Activated CD8-positive, alpha-beta memory T cell treated with anti-CD3 and anti-CD28 coated beads, Interleukin-2, amount 50 U/mL, for 48 hours (primary cell): ENCODE data around the gene POLDIP2.

Experiments
- DNase-seq: peaks from one replicate; pipeline ENCODE4 v3.0.0-alpha.2; 2020

POLDIP2 gene

GRCh38 chr17:28388106-28388505 is 30.8 kb upstream of the POLDIP2 start:
- DNase-seq, result no peak

DNA sequence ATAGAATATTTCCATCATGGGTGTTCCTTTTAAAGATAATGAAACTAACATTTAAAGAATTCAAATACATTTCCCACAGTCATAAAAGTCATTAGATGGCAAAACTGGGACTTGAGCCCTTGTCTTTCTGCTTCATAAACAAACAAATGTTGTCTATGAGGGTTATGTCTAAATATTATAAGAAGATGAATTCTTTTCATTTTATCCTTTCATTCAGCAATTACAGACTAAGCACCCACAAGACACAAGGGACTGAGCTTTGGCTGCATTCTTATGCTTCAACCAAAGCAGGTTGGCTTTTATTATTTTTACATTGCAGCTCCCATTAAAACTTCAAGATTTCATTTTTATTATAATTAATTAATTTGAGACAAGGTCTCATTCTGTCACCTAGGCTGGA is 29.1 kb upstream of the POLDIP2 start:
- DNase-seq, result no peak

DNA sequence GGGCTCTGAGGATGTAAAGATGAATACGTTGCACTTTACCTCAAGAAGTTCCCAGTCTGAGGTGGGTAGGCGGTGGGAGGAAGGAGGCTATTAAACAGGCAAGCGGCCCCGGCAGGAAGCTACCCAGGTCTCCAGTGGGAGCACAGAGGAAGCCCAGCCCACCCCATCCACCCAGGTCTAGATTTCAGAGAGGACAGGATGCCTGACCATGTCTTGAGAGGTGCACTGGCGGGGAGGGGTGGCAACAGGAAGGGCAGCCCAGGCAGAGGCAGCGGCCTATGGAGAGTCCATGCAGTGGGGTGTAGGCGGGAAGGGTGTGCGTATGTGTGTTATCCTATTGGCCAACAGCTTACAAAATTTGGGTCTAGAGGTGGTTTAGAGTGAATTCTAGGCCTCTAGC is 28.1 kb upstream of the POLDIP2 start:
- no peak for DNase-seq

- DNase-seq, result no peak
Observed at GRCh38 chr17:28385037-28385400, 27.7 kb upstream of the POLDIP2 start.

DNA sequence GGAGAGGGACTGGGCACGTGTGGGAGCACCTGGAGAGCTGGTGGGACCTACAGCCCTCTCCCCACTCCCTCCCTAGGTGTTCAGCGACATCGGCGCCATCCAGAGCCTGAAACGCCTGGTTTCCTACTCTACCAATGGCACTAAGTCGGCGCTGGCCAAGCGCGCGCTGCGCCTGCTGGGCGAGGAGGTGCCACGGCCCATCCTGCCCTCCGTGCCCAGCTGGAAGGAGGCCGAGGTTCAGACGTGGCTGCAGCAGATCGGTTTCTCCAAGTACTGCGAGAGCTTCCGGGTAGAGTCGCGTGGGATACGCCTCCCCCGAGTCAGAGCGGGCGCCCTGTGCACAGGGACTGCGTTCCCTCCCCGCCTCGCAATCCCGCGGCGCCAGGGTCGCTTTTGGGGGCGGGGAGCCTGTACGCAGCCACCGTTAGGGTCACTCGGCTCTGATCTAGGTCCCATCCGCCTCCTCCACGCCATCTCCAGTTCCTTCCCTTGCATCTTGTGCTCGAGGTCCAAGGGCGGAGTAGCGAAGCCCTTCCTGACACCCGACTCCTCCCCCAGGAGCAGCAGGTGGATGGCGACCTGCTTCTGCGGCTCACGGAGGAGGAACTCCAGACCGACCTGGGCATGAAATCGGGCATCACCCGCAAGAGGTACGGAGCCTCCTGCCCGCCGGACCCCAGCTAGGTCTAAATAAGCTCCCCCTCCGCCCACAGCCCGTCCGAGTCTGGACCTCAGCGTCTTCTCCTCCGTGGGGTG is 27.1 kb upstream of the POLDIP2 start:
- peak; percentile 83 for DNase-seq

DNA sequence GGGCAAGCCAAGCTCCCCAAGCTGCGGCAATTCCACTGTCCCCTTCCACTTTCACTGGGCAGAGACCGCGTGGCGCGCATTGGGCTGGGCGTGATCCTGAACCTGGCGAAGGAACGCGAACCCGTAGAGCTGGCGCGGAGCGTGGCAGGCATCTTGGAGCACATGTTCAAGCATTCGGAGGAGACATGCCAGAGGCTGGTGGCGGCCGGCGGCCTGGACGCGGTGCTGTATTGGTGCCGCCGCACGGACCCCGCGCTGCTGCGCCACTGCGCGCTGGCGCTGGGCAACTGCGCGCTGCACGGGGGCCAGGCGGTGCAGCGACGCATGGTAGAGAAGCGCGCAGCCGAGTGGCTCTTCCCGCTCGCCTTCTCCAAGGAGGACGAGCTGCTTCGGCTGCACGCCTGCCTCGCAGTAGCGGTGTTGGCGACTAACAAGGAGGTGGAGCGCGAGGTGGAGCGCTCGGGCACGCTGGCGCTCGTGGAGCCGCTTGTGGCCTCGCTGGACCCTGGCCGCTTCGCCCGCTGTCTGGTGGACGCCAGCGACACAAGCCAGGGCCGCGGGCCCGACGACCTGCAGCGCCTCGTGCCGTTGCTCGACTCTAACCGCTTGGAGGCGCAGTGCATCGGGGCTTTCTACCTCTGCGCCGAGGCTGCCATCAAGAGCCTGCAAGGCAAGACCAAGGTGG is 24.0 kb upstream of the POLDIP2 start:
- no peak for DNase-seq

DNA sequence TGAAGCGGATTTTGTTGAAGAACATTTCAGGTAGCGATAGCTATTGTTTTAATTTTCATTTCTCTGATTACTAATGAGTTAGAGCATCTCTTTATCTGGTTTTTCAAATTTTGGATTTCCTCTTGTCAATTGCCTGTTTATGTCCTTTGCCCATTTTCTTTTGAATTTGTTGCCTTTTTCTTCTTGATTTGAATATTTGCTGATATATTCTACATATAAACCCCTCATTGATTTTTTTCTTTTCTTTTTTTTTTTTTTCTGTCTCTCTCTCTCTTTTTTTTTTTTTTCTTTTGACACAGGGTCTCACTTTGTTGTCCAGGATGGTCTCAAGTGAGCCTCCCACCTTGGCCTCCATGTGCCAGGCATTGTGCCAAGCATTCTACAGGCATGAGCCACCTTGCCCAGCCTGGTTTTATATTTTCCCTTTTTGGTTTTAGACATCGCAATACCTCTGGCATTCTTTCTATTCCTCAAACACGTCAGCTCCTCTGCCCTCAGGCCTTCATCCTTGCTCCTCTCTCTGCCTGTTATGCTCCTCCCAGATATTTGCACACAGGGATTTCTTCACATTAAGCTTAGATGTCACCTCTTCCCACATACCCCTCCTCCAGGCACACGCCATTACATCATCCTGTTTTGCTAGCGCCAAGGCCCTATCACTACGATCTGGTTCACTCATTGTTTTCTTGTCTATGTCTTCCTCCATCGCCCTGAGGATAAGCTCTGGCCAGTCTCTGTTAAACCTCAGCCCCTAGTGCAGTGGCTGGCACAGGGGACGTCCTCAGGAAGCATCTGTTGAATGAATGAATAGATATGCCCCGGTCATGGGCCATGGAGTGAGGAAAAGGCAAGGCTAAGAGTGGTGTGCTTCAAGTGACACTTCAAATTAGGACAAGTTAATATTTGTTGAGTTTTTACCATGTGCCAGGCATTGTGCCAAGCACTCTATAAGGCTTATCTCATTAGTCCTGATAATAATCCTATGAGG is 22.8 kb upstream of the POLDIP2 start:
- no peak for DNase-seq

DNA sequence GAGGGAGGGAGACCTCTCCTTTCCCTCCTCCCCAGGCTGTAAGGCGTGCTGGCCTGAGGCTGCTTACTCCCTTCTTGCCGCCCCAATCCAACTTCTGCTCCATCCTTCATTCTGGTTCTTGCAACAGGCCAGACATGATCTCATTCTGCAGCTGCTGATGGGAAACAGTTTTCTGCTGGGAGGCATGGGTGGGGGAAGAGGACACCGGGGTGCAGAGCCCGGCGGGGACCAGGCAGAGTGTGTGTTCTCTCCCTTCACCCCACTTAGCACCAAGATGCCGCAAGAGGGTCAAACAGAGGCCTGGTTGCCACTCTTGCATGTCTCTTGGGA is 15.6 kb upstream of the POLDIP2 start:
- DNase-seq, result no peak

DNA sequence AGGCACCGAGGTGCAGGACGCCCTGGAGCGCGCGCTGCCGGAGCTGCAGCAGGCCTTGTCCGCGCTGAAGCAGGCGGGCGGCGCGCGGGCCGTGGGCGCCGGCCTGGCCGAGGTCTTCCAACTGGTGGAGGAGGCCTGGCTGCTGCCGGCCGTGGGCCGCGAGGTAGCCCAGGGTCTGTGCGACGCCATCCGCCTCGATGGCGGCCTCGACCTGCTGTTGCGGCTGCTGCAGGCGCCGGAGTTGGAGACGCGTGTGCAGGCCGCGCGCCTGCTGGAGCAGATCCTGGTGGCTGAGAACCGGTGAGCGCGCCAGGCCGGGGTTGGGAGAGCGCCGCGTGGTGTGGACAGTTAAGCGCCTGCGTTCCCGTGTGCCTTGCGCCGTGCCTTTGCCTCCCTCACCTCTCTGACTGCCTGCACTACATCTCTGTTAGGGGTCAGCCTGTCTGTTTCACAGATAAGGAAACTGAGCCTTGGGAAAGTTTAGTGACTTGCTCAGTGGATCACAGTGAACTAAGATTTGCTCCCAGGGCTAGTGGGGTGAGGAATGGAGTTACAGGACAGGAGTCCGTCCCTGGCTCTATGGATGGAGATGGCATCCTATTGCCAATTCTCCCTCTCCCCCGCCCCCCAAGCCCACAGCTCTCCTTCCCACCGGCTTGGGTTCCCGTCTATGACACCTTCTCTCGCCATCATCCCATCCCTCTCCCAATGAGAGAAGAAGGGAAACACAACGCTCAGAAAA is 15.0 kb upstream of the POLDIP2 start:
- no peak for DNase-seq

DNA sequence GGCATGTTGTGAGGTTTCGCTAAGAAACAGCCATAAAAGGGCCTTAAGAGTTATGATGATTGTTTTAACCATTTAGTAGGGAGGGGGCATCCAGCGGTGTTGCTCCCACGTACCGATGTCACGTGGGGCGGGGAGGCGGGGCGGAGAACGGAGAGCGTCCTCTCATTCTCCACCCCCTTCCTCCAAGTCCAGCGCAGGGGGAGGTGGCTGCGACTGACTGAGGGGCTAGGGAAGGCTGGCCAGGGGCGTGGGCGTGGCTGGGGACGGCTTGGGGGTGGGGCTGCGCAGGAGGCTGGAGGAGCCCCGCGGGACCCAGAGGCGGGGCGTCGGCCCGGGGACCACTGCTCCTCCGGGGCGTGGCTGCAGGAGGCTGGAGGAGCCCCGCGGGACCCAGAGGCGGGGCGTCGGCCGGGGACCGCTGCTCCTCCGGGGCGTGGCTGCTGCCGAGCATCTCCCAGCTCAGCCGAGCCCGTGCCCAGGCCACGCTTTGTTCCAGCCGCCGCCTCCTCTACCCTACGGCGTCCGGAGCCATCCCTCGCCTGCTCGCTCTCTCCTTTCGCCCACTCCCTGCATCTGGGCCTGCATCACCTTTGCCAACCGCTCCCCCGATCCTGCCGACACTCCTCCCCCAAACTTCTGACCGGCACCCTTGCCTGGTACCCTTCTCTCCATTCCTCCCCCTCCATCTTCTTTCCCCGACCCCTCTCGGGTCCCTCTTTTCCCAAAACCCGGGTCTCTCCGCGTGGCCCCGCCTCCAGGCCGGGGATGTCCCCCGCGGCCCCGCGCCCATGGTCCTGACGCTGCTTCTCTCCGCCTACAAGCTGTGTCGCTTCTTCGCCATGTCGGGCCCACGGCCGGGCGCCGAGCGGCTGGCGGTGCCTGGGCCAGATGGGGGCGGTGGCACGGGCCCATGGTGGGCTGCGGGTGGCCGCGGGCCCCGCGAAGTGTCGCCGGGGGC is 14.2 kb upstream of the POLDIP2 start, which contains the start of gene SARM1:
SARM1 (plus strand) TSS at position 450 of the 958 bp plus-strand sequence; CDS start at position 789, 339 bp downstream.
- peak; percentile 94 for DNase-seq

DNA sequence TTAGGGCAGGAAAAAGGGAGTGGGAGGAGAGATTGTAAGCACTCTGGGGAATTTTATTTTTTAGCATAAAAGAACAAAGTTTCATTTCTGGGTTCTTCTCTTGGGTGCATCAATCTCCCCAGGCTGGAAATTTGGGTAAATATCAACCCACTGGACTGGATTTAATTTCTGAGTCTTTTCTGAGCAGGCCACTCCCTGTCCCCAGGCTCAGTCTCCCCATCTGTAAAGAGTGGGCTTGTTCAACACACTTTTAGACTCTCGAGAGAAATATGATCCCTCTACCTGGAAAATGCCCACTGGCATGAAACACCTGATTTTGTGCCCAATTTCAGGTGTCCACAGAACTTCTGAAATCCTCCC is 13.4 kb upstream of the POLDIP2 start:
- no peak for DNase-seq

DNA sequence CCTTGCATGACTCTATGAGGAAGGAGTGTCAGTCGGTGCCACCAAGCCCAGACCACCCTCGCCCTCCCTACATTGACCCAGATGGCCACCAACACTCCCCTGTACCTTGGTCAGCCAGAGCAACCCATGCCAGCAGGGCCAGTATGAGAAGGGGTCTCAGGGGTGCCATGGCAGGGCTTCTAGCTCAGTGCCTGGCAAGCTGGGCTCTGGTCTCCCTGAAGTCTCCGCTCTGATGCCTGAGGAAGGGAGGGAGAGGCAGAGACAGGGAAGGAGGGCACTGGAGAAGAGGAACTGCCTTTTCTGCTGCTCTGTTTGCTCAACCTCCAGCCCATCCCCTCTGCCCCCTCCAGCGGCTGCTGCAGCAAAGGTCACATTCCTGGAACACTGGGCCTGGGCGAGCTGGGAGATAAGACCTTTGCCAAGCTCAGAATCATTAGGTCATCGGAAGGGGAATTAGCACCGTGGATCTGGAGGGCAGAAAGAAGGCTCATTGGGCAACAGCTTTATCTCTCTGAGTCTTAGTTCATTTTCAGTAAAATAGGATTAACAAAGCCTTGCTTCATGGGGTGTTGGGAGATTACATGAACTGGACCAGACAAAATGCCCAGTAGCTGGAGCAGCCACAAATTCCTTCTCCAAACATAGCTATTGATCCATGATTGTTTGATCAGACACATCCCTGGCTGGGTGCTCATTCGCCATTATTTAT is 12.9 kb upstream of the POLDIP2 start, which contains the start of gene VTN:
VTN (minus strand) TSS at position 273 of the 709 bp plus-strand sequence; CDS start at position 169, 104 bp downstream.
- DNase-seq, result no peak

- DNase-seq, result no peak
Observed at GRCh38 chr17:28369684-28370034, 12.3 kb upstream of the POLDIP2 start.

GRCh38 chr17:28368915-28369683 is 11.8 kb upstream of the POLDIP2 start:
- DNase-seq, result no peak

DNA sequence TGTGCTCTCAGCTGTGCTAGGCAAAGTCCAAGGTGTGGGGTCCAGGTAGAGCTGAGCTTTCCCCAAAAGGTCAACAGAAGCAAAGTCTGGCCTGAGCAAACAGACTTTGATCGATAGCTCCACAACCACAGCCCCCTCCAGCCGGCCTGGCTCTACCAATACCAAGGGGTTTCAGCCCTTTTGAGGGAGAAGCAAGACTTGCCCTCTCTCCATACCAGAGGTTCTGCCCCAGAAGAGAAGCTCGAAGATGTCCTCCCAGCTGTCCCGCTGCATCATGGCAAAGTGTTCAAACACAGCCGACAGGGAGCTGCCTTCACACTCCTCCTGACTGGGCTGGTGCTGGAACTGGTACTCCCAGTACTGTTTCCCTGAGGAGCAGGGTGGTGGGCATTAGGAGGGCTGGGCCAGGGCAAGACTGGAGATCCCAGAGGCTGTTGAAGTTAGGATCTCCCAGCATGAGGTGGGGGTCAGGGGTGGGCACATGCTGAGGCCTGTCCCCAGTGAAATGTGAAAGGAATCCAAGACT is 11.0 kb upstream of the POLDIP2 start:
- DNase-seq, result no peak

- DNase-seq, result no peak
Observed at GRCh38 chr17:28367641-28368305, 10.4 kb upstream of the POLDIP2 start.

DNA sequence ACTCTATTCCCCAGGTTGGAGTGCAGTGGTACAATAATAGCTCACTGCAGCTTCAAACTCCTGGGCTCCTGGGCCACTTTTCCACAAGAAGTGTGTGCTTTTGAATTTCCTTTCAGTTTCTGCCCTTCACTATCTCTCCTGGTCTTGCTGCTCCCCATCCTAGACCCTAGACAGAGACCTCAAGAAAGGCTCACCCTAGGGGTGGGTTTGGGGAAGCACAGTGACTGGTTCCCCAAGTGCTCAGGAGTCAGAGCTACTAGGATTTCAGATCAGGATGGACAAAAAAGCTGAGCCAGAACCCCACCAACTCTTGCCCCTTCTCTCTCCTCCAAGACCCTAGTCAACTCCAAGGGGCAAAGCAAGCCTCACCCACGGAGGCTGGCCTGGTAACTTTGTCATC is 9.3 kb upstream of the POLDIP2 start:
- no peak for DNase-seq

DNA sequence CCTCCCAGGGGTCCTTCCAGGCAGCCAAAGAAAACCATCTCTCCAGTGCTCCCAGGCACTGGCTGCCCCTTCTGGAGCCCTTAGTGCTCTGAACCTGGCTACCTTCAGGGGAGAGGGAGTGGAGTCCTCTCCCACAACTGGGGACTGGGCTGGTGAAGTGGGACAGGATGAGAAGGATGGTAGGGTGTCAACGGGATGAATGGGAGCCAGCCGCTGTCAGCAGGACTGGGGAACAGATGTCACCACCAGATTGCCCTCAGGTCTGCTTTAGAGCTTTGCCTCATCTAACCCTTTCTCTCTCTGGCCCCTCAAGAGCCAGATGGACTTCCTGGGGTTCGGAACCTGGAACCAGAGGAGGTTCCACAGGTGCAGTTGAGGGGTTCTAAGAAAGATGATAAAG is 8.2 kb upstream of the POLDIP2 start:
- no peak for DNase-seq

DNA sequence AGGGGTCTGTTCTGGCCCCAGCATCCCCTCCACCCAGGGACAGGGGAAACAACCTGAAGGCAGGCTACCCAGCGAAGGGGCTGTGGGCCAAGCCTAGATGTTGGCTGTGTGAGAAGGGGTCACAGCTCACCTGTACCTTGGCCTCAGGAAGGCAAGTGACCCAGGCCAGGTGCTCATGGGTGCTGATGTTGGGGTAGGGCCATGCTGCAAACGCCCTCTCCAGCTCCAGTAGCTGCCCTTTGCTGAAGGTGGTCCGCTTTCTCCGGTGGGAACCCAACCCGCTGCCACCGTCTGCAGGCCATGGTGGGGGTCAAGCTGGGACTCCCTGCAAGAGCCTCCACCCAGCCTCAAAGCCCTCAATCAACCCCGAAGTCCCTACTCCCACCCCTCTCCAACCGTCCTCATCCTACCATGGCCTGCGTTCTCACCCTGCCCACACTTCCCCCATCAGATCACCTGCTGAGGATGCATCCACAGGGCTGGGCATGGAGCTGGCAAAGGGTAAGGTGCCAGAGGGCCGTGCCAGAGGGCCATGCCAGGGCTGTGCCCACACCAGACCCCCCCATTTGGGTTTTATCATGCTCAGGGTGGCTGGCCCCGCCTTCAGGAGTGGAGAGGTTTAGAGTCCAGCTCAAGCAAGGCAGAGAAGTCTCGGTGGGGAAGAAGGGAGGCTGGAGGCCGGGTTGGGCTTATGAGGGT is 7.5 kb upstream of the POLDIP2 start, which contains the start of gene SEBOX:
SEBOX (minus strand) TSS at position 535 of the 699 bp plus-strand sequence; CDS start at position 487, 48 bp downstream.
- DNase-seq, result no peak
